ENCODE data around the gene OR7G2.

The OR7G2 gene

DNA sequence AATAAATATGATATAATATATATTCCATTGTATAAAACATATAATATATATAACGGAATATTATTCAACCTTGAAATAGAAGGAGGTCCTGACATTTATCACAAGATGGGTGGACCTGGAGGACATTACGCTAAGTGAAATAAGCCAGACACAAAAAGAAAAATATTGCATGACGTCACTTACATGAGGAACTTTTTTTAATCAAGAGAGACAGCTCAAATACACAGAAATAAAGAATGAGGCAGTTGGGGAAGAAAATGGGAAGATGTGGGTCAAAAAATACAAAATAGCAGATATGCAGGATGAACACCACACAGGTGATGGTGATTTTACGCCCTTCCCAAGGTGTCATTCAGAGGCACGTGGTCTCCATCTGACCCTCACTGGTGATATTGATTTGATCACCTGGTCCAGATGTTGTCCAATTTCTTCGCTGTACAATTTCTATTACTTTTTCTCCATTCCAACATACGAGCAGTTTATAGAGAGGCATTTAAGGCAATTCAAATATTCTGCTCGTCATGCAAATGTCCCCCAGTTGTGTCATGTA is 32.4 kb upstream of the OR7G2 start:
- DNase-seq: no peak
- Histone ChIP-seq H3K9me3 (ENCODE audit: control insufficient read depth, low read length) (peaks cover 2% of the 10 kb centered on the region), H3K4me3 (ENCODE audit: insufficient read depth, low read depth, low read length, poor library complexity, severe bottlenecking) (peak overlapping the region; percentile 77), H3K4me1 (ENCODE audit: control insufficient read depth, insufficient read depth, low read length, poor library complexity, severe bottlenecking) (peaks cover 14% of the 10 kb centered on the region), H3K36me3 (ENCODE audit: control insufficient read depth, insufficient read depth, low read length) (peaks cover 4% of the 10 kb centered on the region), H3K27ac (ENCODE audit: insufficient read depth, low read length, poor library complexity, severe bottlenecking) (peak overlapping the region; percentile 82), H3K27me3 (replicated peaks; ENCODE audit: control insufficient read depth, insufficient read depth, low read length, poor library complexity, severe bottlenecking) (no peaks in the 10 kb centered on the region)

DNA sequence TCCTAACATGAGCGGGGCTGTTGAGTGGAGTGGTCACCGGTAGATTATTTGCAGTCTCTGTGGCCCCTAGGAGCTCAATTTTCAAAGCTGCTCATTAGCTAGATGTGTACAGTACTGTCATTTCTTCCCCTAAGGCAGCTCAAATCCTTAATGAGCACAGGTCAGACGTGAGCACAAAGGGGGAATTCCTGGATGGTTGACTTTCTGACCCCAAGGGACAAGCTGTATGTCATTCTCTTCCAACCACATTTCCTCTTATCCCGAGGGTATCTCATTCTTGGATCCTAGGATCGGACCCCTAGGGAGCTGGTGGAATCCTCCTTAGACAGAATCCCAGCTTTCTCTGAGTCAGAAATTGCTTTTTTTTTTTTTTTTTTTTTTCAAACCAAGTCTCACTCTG is 25.1 kb upstream of the OR7G2 start:
- H3K9me3 ChIP-seq (ENCODE audit: control insufficient read depth, low read length): no peaks in the 10 kb centered on the region
- H3K27me3 ChIP-seq (replicated peaks; ENCODE audit: control insufficient read depth, insufficient read depth, low read length, poor library complexity, severe bottlenecking): peaks cover 6% of the 10 kb centered on the region
- no peak overlapping the region for H3K4me3 ChIP-seq (ENCODE audit: insufficient read depth, low read depth, low read length, poor library complexity, severe bottlenecking)
- no peak overlapping the region for H3K27ac ChIP-seq (ENCODE audit: insufficient read depth, low read length, poor library complexity, severe bottlenecking)
- no peaks in the 10 kb centered on the region for H3K36me3 ChIP-seq (ENCODE audit: control insufficient read depth, insufficient read depth, low read length)
- no peaks in the 10 kb centered on the region for H3K4me1 ChIP-seq (ENCODE audit: control insufficient read depth, insufficient read depth, low read length, poor library complexity, severe bottlenecking)
- DNase-seq: no peak

DNA sequence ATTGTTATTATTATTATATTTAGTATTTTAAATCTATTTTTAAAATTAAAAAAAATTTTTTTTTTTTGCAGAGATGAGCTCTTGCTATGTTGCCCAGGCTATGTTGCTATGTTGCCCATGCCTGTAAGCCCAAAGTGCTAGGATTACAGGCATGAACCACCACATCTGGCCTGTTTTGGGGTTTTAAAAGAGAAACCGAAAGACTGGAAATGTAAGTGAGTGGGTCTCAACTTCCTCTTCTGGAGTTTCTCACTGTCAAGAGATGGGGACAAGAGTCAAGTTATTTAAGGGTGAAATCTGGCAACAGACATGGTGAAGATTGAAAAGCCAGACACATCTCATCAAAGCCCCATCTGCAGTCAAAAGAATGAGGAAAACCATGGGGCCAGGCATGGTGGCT is 23.7 kb upstream of the OR7G2 start:
- Histone ChIP-seq H3K27me3 (replicated peaks; ENCODE audit: control insufficient read depth, insufficient read depth, low read length, poor library complexity, severe bottlenecking) (peaks cover 6% of the 10 kb centered on the region), H3K4me1 (ENCODE audit: control insufficient read depth, insufficient read depth, low read length, poor library complexity, severe bottlenecking) (no peaks in the 10 kb centered on the region), H3K9me3 (ENCODE audit: control insufficient read depth, low read length) (no peaks in the 10 kb centered on the region), H3K27ac (ENCODE audit: insufficient read depth, low read length, poor library complexity, severe bottlenecking) (no peak overlapping the region), H3K36me3 (ENCODE audit: control insufficient read depth, insufficient read depth, low read length) (no peaks in the 10 kb centered on the region), H3K4me3 (ENCODE audit: insufficient read depth, low read depth, low read length, poor library complexity, severe bottlenecking) (no peak overlapping the region)
- no peak for DNase-seq

- Histone ChIP-seq H3K27ac (ENCODE audit: insufficient read depth, low read length, poor library complexity, severe bottlenecking) (no peak overlapping the region), H3K9me3 (ENCODE audit: control insufficient read depth, low read length) (no peaks in the 10 kb centered on the region), H3K27me3 (replicated peaks; ENCODE audit: control insufficient read depth, insufficient read depth, low read length, poor library complexity, severe bottlenecking) (peaks cover 6% of the 10 kb centered on the region), H3K36me3 (ENCODE audit: control insufficient read depth, insufficient read depth, low read length) (no peaks in the 10 kb centered on the region), H3K4me1 (ENCODE audit: control insufficient read depth, insufficient read depth, low read length, poor library complexity, severe bottlenecking) (no peaks in the 10 kb centered on the region), H3K4me3 (ENCODE audit: insufficient read depth, low read depth, low read length, poor library complexity, severe bottlenecking) (no peak overlapping the region)
- no peak for DNase-seq
Observed at GRCh38 chr19:9128171-9128570, 20.9 kb upstream of the OR7G2 start.

DNA sequence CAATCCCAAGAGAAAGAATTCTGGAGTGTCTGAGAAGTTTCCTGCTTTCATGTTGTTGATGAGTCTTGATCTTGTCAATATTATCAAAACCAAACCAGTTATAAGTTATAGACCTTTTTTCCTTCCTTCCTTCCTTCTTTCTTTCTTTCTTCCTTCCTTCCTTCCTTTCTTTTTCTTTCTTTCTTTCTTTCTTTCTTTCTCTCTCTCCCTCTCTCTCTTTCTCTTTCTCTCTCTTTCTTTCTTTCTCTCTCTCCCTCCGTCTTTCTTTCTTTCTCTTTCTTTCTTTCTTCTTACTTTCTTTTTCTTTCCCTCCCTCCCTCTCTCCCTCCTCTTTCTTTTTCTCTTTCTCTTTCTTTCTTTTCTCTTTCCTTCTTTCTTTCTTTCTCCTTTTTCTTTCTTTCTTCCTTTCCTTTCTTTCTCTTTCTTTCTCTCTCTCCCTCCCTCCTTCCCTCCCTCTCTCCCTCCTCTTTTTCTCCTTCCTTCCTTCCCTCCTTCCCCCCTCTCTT is 19.7 kb upstream of the OR7G2 start, which contains the start of gene OR7G3:
Gene OR7G3 (minus strand): TSS at position 51 of the 506 bp plus-strand sequence. CDS start 0 bp downstream, at position 51.
- peaks cover 6% of the 10 kb centered on the region for H3K27me3 ChIP-seq (replicated peaks; ENCODE audit: control insufficient read depth, insufficient read depth, low read length, poor library complexity, severe bottlenecking)
- DNase-seq: no peak
- H3K4me3 ChIP-seq (ENCODE audit: insufficient read depth, low read depth, low read length, poor library complexity, severe bottlenecking): no peak within 1 kb of the TSS
- no peak within 1 kb of the TSS for H3K27ac ChIP-seq (ENCODE audit: insufficient read depth, low read length, poor library complexity, severe bottlenecking)
- H3K4me1 ChIP-seq (ENCODE audit: control insufficient read depth, insufficient read depth, low read length, poor library complexity, severe bottlenecking): no peaks in the 10 kb centered on the region
- H3K36me3 ChIP-seq (ENCODE audit: control insufficient read depth, insufficient read depth, low read length): no peaks in the 10 kb centered on the region
- H3K9me3 ChIP-seq (ENCODE audit: control insufficient read depth, low read length): no peaks in the 10 kb centered on the region

GRCh38 chr19:9116547-9116946 is 9.3 kb upstream of the OR7G2 start:
- no peak overlapping the region for H3K4me3 ChIP-seq (ENCODE audit: insufficient read depth, low read depth, low read length, poor library complexity, severe bottlenecking)
- no peaks in the 10 kb centered on the region for H3K4me1 ChIP-seq (ENCODE audit: control insufficient read depth, insufficient read depth, low read length, poor library complexity, severe bottlenecking)
- no peaks in the 10 kb centered on the region for H3K36me3 ChIP-seq (ENCODE audit: control insufficient read depth, insufficient read depth, low read length)
- no peaks in the 10 kb centered on the region for H3K9me3 ChIP-seq (ENCODE audit: control insufficient read depth, low read length)
- DNase-seq: no peak
- no peak overlapping the region for H3K27ac ChIP-seq (ENCODE audit: insufficient read depth, low read length, poor library complexity, severe bottlenecking)
- H3K27me3 ChIP-seq (replicated peaks; ENCODE audit: control insufficient read depth, insufficient read depth, low read length, poor library complexity, severe bottlenecking): no peaks in the 10 kb centered on the region

DNA sequence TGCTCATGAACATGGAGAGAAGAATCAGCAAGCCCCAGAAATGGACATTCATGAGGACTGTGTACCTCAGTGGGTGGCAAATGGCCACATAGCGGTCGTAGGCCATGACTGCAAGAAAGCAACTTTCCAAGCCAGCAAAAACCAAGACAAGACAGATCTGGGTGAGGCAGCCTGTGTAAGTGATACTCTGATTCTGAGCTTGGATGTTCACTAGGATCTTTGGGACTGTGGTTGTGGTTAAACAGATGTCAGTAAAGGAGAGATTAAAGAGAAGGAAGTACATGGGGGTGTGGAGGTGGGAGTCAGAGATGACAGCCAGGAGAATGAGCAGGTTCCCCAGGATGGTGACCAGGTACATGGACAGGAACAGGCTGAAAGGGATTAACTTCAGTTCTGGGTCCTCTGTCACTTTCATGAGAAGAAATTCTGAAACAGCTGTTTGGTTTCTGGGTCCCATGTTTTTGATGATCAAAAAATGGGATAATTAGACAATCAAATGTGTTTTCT is 8.1 kb upstream of the OR7G2 start, which contains the start of gene OR7G1:
Gene OR7G1 (minus strand): TSS at position 457 of the 507 bp plus-strand sequence. CDS start 0 bp downstream, at position 457.
- no peak for DNase-seq

DNA sequence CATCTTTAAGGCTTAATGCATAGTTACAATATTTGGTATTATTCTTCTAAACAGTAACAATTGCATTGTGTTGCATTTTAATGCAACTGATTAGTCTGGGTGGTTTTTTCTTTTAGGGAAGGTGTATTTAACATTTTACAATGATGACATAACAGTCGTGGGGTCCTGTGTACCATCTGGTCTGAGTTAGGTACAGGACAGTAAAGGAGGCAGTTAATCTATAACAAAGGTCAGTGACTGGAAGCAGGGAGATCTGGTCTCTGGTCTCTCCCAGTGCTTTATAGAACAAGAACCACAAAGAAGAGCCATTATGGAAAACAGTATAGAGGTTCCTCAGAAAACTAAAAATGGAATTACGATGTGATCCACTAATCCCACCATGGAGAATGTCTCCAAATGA is 2.7 kb upstream of the OR7G2 start:
- DNase-seq: no peak
- no peaks in the 10 kb centered on the region for H3K9me3 ChIP-seq (ENCODE audit: control insufficient read depth, low read length)
- no peak overlapping the region for H3K27ac ChIP-seq (ENCODE audit: insufficient read depth, low read length, poor library complexity, severe bottlenecking)
- no peaks in the 10 kb centered on the region for H3K36me3 ChIP-seq (ENCODE audit: control insufficient read depth, insufficient read depth, low read length)
- H3K4me1 ChIP-seq (ENCODE audit: control insufficient read depth, insufficient read depth, low read length, poor library complexity, severe bottlenecking): no peaks in the 10 kb centered on the region
- no peaks in the 10 kb centered on the region for H3K27me3 ChIP-seq (replicated peaks; ENCODE audit: control insufficient read depth, insufficient read depth, low read length, poor library complexity, severe bottlenecking)
- no peak overlapping the region for H3K4me3 ChIP-seq (ENCODE audit: insufficient read depth, low read depth, low read length, poor library complexity, severe bottlenecking)

More for the DNA sequence above, 8.1 kb upstream of the OR7G2 start, which contains the start of gene OR7G1:
- no peak within 1 kb of the TSS for H3K27ac ChIP-seq (ENCODE audit: insufficient read depth, low read length, poor library complexity, severe bottlenecking)
- no peak within 1 kb of the TSS for H3K4me3 ChIP-seq (ENCODE audit: insufficient read depth, low read depth, low read length, poor library complexity, severe bottlenecking)
- no peaks in the 10 kb centered on the region for H3K4me1 ChIP-seq (ENCODE audit: control insufficient read depth, insufficient read depth, low read length, poor library complexity, severe bottlenecking)
- H3K36me3 ChIP-seq (ENCODE audit: control insufficient read depth, insufficient read depth, low read length): no peaks in the 10 kb centered on the region
- H3K27me3 ChIP-seq (replicated peaks; ENCODE audit: control insufficient read depth, insufficient read depth, low read length, poor library complexity, severe bottlenecking): no peaks in the 10 kb centered on the region
- H3K9me3 ChIP-seq (ENCODE audit: control insufficient read depth, low read length): no peaks in the 10 kb centered on the region

DNA sequence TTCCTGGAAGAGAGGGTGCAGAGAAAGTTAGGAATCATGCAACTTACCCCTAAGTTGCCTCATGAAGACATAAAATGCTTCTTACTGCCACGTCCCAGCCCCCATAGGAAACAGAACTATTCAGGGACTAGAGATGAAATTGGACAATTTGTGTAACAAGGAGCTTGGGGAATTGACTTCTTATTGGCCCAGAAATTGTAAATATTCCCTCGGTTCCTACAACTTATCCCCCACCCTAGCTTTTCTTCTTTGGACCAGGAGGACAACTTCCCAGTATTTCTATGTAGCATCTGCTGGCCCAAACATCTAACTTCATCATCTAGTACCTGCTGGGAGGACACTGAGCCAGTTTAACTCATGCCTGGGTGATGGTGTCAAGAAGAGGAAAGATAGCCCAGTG is 20.5 kb downstream of the OR7G2 start, which contains the start of gene OR1M1:
Gene OR1M1 (plus strand): TSS at position 301 of the 400 bp plus-strand sequence. CDS start 6,184 bp downstream, outside the sequence.
- no peaks in the 10 kb centered on the region for H3K4me1 ChIP-seq (ENCODE audit: control insufficient read depth, insufficient read depth, low read length, poor library complexity, severe bottlenecking)
- H3K36me3 ChIP-seq (ENCODE audit: control insufficient read depth, insufficient read depth, low read length): no peaks in the 10 kb centered on the region
- no peaks in the 10 kb centered on the region for H3K9me3 ChIP-seq (ENCODE audit: control insufficient read depth, low read length)
- H3K27me3 ChIP-seq (replicated peaks; ENCODE audit: control insufficient read depth, insufficient read depth, low read length, poor library complexity, severe bottlenecking): no peaks in the 10 kb centered on the region
- DNase-seq: no peak
- H3K27ac ChIP-seq (ENCODE audit: insufficient read depth, low read length, poor library complexity, severe bottlenecking): no peak within 1 kb of the TSS
- H3K4me3 ChIP-seq (ENCODE audit: insufficient read depth, low read depth, low read length, poor library complexity, severe bottlenecking): no peak within 1 kb of the TSS

DNA sequence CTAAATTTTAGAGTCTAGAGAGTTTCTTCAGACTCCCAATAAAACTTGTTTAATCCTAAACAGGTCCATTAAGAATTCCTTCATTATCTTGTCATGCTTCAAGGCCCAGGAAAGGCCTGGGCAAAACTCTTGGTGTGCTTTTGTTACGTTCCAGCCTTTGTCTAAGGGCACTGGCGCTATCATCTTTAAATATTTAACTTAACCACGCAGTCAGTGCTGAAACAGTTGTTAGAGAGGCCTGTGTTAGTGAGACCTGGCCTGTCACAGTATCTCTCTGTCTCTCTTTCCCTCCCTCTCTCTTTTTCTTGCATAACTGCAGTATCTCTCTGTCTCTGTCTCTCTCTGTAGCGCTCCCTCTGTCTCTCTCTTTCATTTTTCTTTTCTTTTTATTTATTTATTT is 28.6 kb downstream of the OR7G2 start:
- no peak for DNase-seq
- no peaks in the 10 kb centered on the region for H3K9me3 ChIP-seq (ENCODE audit: control insufficient read depth, low read length)
- H3K36me3 ChIP-seq (ENCODE audit: control insufficient read depth, insufficient read depth, low read length): no peaks in the 10 kb centered on the region
- no peak overlapping the region for H3K4me3 ChIP-seq (ENCODE audit: insufficient read depth, low read depth, low read length, poor library complexity, severe bottlenecking)
- H3K27me3 ChIP-seq (replicated peaks; ENCODE audit: control insufficient read depth, insufficient read depth, low read length, poor library complexity, severe bottlenecking): no peaks in the 10 kb centered on the region
- no peak overlapping the region for H3K27ac ChIP-seq (ENCODE audit: insufficient read depth, low read length, poor library complexity, severe bottlenecking)
- no peaks in the 10 kb centered on the region for H3K4me1 ChIP-seq (ENCODE audit: control insufficient read depth, insufficient read depth, low read length, poor library complexity, severe bottlenecking)
